Central memory CD4-positive, alpha-beta T cell (primary cell): Measurements from ENCODE around the gene SEMA3B.

Experiments
- DNase-seq: peaks from one replicate; pipeline ENCODE4 v3.0.0; 2022

SEMA3B gene

DNA sequence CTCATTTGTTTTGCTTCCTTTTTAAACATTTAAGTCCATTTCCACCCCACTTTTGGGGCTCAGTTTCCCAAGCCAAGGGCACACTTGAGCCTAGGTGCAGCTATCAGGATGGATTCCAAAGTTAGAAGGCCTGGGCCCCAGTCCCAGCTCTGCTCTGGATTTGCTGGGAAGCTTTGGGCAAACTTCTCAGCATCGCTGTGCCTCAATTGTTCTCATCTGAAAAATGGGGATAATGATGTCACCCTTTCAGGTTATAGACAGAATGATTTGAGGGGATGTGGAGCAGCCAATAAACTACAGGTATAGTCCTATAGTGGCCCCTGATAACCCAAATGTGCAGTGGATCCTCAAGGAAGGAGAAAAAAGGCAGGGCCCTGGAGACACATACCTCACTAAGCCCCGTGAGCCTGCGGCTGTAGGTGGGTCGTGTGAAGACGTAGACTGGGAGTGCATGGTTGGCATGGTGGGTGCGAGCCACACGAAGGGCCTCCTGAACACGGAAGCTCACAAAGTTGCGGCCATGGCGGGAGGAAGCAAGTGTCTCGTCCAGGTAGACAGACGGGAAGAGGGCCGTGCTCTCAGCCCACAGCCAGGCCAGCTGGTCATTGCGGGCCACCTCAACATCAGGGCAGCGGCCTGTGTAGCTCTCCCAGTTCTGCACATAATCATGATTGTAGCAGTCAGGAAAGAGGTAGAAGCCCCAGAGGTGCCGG lies 50.4 kb downstream of the SEMA3B start:
- DNase-seq = no peak

DNA sequence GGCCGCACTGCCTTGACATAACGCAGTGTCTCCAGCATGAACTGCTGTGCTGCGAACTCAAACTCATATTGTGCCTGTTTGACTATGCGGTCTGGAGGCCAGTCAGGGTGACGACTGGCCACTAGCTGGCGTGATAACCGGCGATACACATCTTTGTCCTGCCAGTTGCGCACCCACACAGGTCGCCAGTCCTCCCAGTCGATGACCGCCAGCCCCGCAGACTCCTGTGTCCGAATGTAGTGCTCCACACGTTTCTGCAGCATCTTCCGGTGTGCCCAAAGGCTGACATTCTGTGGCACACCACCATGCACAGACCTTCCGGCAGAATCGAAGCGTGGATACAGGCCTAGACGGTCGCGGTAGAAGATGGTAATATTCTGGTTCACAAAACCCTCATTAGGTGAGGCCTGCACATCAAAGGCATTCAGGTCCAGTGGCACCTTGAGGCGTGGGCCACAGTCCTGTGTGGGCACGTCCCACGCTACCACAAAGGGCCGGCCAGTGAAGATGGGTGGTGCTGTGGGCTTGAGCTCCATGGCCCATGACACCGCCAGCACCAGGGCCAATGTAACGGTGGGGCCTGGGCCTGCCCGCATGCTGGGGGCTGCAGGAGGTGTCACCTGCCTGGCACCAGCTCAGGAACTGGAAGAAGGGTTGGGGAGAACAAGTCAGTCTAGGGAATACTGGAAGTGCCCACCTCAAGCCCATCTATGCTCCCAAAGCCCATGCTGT lies 51.1 kb downstream of the SEMA3B start:
- DNase-seq = no peak

DNA sequence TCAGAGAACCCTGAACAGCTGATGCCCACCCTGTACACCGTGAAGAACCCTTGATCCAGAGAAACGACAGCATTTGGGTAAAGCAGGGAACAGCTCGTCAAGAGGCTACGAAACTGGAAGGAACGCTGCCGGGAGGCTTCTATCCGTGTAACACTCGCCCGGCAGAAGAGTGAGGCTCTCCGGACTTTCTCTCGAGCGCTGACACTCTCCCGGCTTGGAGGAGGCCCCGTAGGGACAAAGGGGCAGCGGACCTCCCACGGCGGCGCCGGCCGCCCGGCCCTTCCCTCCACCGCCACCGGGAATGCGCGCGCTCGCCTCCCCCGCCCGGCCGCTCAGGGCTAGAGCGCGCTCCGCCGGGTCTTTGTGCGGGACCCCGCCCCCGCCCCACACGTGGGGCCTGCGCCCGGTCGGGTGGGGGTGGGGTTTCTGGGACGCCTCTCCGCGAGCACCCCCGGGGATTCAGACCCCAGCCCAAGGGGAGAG lies 51.9 kb downstream of the SEMA3B start:
- no peak for DNase-seq

DNA sequence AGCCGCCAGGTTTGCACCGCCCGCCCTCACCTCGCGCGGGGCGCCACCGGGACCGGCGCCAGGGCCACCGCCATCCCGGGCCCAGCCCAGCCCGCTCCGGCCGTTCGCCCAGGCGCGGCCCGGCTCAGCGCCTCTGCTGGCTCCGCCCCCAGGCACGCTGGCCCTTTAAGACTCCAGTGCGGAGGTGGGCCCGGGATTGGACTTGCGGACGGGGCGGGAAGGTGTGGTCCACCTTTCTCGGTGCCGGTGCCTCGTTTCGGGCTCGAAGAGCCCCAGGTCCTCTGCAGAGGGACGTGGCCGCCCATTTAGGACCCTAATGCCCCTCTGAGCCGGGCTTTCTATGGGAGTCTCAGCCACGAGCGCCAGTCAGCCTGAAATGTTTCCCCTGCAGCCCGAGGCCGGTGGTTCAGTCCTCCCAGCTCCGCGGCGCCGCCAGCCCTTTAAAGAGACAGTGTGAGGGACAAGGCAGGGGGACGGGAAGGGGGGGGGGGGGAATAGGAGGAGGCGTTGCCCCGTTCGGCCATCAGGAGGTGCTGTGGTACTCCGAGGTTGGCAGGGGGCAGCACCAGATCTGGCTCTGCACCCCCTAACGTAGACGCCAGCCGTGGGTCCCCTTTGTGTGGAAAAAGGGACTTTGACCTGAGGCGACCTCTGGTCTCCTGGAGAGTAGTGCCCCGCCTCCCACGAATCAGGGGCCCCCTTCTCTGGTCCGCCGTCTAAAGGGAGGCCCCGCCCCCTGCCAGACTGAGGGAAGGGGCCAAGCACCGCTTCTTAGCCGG lies 52.6 kb downstream of the SEMA3B start:
- DNase-seq = peak; percentile 77

DNA sequence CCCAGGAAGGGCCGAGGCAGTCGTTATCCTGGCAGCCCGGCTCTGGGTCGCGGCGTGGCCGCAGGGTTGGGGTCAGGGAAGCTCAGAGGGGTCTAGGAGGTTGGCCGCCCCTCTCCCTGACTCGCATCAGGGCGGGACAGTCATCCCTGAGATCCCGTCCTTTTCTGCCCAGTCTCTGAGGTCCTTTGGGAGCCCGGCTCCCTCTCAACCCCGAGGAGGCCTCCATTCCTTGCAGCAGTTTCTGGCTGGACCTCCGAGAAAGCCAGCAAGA lies 53.1 kb downstream of the SEMA3B start:
- no peak for DNase-seq

DNA sequence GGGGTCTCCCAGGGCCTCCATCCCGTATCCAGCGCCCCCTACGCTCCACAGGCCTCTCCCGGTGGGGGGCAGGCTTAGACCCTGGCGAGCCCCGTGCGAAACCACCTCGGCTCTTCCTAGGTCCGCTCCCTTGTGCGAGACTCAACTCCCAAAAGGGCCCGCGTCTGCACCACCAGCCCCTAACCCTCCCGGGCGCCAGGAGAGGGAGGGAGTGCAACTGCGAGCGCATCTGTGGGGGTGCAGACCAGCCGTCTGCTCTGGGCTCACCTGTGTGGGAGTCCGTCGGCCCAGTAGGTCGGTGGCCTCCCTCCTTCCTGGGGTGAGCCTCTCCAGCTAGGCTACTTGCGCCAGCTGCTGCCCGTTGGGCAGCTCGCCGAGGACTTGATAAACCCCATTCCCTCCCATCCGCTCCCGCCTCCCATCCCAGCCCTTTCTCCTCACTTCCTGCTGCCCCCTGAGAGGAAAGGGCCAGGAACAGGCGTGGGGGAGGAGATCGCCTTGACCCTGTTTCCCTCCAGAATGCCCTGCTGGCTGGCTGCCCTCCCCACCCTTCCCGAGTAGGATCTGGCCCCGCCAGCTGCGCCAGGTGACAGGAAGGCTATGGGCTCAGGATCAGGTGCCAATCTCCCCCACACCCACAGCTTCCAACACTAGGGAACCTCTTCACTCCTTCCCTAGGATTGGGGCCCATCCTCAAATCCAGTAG lies 53.6 kb downstream of the SEMA3B start, which contains the start of gene HYAL2:
TSS of gene HYAL2 (minus strand) at position 360 of the 706 bp plus-strand sequence. CDS start 2,256 bp downstream, outside the sequence.
- no peak for DNase-seq

DNA sequence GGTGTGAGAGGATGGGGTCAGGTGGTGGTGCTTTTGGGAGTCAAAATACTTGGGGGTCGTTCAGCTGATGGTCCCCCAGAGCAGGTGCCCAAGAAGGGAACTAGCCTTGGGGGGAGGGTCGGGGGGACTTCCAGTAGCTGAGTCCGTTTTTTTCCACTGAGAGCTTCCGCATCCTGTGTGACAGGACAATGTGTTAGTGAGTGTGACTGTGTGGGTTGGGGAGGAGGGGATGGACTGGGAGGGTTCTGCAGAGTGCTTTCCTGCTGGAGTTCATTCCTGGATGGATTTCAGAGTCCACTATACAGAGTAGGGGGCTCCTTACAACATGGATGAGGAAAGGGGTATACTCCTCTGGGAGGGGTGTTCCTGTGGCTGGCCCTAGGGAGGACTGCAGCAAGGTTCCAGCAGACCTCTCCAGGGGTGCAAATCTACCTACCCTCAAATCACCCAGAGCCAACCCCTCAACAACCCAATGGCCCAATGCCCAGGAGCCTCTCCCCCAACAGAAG lies 54.2 kb downstream of the SEMA3B start:
- DNase-seq = no peak

DNA sequence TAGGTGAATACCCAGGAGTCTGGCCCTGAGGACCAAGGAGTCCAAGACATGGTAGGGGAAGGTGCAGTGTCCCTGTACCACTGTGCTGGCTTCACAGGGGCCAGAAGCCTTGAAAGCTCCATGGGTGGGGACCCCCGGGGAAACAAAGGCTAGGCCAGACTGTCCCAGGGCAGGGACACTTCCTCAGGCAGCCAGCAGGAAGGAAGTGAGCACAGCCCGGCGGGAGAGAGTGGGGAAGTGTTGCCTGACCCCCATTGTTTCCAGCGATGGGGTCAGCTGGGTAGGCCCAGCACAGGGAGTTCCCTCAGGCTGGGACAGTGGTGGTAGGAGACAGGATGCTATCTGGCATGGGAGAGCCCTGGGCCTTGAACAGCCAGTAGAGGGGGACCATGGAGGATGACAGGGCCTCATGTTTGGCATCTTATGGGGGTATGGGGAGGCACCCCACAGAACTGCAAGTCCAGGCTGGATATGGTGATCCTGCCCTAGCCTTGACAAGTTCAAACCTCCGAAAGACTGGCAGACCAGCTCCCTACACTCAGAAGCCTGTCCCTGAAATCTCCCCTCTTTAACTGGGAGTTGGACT lies 54.8 kb downstream of the SEMA3B start:
- DNase-seq = no peak

DNA sequence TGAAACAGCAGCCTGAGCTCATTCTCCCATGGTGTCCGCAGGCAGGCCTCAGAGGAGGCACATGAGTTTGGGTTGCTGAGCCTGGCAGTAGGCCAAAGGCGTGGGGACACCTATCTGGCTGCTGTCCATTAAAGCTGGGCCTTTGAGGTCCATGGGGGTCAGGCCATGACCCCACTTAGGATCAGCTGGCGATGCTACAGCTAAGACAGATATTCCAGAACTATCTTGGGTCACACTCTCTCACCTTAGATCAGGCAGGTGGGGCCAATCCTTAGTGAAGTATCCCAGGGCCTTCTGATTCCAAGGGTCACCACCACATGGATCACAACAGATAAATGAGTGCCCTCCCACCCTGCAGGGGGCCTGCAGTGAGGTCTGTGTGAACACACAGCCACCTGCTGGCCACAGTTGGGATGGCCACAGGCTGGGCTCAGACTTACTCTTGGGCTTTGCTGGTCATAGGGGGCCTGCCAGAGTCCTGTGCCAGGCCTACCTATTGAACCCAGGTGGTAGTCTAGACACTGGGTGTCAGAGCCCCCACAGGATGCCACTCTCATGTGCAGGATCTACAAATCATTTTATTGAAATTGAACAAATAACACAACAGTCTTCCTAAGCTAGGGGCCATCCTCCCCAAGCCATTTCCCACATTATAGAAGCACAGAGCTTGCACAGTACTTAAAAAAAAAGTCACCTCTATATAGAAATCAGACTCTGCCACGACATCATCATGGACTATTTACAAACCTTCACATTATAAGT lies 55.6 kb downstream of the SEMA3B start:
- peak; percentile 41 for DNase-seq

DNA sequence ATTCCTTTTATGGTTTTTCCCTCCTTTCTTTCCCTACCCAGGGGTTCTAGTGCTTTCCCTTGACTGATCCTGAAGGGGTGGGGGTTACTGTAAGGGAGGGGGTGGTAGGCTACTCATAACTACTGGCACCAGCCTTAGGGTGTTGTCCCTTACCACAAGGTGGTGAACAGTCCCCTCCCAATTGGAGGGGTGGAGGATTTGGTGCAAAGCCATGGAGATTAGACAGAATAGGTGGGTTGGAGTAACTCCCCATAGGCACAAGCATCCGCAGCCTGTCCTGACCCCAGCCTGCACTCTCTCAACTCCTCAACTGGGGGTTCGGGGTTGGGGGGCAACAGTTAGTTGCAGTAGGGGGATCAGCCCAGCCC lies 56.1 kb downstream of the SEMA3B start:
- DNase-seq = no peak

DNA sequence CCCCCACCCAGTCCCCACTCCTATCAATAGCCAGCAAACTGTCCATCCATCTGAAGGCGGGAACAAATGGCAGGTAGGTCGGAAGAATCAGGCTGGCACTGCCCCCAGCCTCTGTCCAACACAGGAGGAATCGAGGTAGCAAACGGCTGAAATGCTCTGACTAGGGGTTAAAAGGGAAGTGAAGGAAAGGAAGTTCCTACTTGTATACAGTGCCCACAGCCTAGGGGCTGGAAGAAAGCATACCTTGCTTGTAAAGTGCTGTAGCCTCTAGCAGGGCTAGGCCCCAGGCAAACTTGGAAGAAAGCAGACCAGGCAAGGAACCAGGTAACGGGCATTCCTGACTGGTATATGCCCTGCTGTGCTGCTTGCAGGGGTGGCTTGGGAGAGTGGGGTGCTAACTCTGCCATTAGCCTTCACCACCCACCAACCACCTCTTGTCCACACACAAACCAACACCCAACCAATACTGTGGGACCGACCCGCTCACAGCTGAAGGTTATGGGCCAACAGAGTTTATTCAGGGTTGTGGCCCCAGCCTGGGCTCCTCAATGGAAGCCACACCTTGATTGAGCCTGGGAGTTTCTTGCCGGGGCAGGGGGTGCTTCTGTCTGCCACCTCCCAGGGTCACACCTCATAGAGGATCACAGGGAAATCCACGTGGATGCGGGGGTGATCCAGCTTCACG lies 56.7 kb downstream of the SEMA3B start:
- DNase-seq = no peak

DNA sequence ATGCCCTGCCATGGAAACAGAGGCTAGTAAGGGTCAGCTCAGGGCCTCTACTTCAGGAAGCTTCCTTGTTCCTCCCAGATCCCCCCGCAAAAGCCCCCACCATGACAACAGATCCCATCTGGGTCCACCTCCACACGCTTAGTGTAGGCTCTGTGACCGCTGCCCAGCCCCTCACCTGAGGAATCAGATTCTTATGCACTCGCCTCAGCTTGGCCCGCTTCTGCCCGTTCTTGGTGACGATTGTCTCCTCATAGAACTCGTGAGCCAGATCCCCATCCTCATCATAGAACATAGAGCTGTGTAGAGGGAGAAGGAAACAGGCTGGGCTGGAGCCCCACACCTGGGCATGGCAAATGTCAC lies 57.2 kb downstream of the SEMA3B start:
- DNase-seq = no peak

DNA sequence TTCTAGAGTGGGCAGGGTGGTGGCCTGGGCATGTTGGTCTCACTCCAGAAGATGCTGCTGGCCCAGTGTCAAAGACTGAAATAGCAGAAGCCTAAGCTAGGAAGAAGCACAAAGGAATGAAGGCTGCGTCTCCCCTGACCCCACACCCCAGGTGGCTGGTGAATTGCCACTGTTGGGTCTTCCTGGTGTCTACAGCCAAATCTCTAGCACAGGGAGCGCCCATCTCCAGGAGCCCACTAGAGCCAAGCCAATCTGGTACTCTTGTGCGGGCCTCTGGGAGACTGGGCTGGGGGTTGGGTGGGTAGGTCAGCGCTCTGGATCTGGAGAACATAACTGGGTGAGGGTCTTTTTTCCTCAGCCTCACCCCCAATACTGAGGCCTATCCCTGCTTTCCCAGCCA lies 58.2 kb downstream of the SEMA3B start:
- no peak for DNase-seq
